GM12878 (cell line): Measurements from ENCODE around the gene TNIP1. TPM values are rescaled to one million over a fixed set of nuclear protein-coding genes. Genes with fewer than 3 reads are reported as not detected.

Source experiments
- CHD1 ChIP-seq: IDR thresholded peaks from 2 replicates; pipeline ENCODE4 v1.6.1; 2012; ENCODE audit warnings: low read depth, low read length, improper control_type of control experiment
- CTCF ChIP-seq, 3 experiments: IDR thresholded peaks in 2 of 3; conservative IDR thresholded peaks in 1 of 3; 2 replicates each; pipeline ENCODE4 v1.5.1; 2011; ENCODE audit warnings: low read depth in 3 of 3, low read length in 3 of 3, mild to moderate bottlenecking in 3 of 3, control low read depth in 2 of 3, moderate library complexity in 2 of 3, inconsistent platforms in 1 of 3, mixed read lengths in 1 of 3; ENCODE audit not compliant: control insufficient read depth in 2 of 3, insufficient read depth in 1 of 3; ENCODE audit errors: extremely low read depth in 1 of 3
- EED ChIP-seq: sonication (generic); IDR thresholded peaks from 2 replicates; pipeline ENCODE4 v1.6.1; 2016; ENCODE audit warnings: antibody characterized with exemption, low read depth
- ESRRA ChIP-seq: IDR thresholded peaks from 2 replicates; pipeline ENCODE4 v1.6.1; 2012; ENCODE audit warnings: mild to moderate bottlenecking, low read length, improper control_type of control experiment
- NFYA ChIP-seq: IDR thresholded peaks from 2 replicates; pipeline ENCODE4 v1.6.1; 2011; ENCODE audit warnings: low read depth, mild to moderate bottlenecking, low read length, improper control_type of control experiment, borderline replicate concordance
- PBX3 ChIP-seq: IDR thresholded peaks from 2 replicates; pipeline ENCODE4 v1.6.1; 2011; ENCODE audit warnings: mild to moderate bottlenecking, low read depth, low read length, moderate library complexity; ENCODE audit not compliant: insufficient replicate concordance
- PML ChIP-seq: IDR thresholded peaks from 2 replicates; pipeline ENCODE4 v1.6.1; 2012; ENCODE audit warnings: low read length, inconsistent platforms
- POU2F2 ChIP-seq: IDR thresholded peaks from 3 replicates; pipeline ENCODE4 v1.6.1; 2011; ENCODE audit warnings: low read depth, mild to moderate bottlenecking, low read length, borderline replicate concordance
- RELB ChIP-seq: fragments of 450-650 bp; IDR thresholded peaks from 2 replicates; pipeline ENCODE4 v1.6.1; 2017; ENCODE audit warnings: low read depth, mild to moderate bottlenecking, moderate library complexity
- SMARCA5 ChIP-seq: fragments of 450-650 bp; IDR thresholded peaks from 2 replicates; pipeline ENCODE4 v1.6.1; 2017; ENCODE audit warnings: mild to moderate bottlenecking
- SREBF1 ChIP-seq: IDR thresholded peaks from 2 replicates; pipeline ENCODE4 v1.6.1; 2012; ENCODE audit warnings: mild to moderate bottlenecking, low read length
- USF2 ChIP-seq: IDR thresholded peaks from 2 replicates; pipeline ENCODE4 v1.6.1; 2011; ENCODE audit warnings: low read depth, low read length, improper control_type of control experiment, borderline replicate concordance
- WRNIP1 ChIP-seq: IDR thresholded peaks from 2 replicates; pipeline ENCODE4 v1.6.1; 2011; ENCODE audit warnings: low read depth, low read length, improper control_type of control experiment, borderline replicate concordance
- ZBTB33 ChIP-seq: fragments of 450-650 bp; IDR thresholded peaks from 2 replicates; pipeline ENCODE4 v1.6.1; 2017; ENCODE audit warnings: mild to moderate bottlenecking
- ZNF687 ChIP-seq: fragments of 450-650 bp; IDR thresholded peaks from 2 replicates; pipeline ENCODE4 v1.6.1; 2017; ENCODE audit warnings: mild to moderate bottlenecking, moderate library complexity
- polyA plus RNA-seq, 11 experiments: library from polyadenylated mRNA; depleted of rRNA in 4 of 11; unstranded in 6 of 11; stranded (reverse) in 5 of 11; fragments of >200 nt; fragmentation: Nextera tagmentation in 4 of 11; fragmentation: Illumina TruSeq in 1 of 11; extraction: Ambion mirVana in 4 of 11; extraction: Trizol in 1 of 11; gene quantifications; 1 replicate in 1 of 11; 2 replicates in 10 of 11; pipeline versions ENCODE4 v1.2.1 to v1.2.3, GENCODE V29; 2011 to 2016; ENCODE audit warnings: inconsistent platforms in 2 of 11, missing spikeins in 2 of 11, low read depth in 1 of 11
- total RNA-seq, 4 experiments: library from RNA; depleted of rRNA in 3 of 4; stranded (reverse); fragments of >200 nt in 3 of 4; fragmentation: Illumina TruSeq in 1 of 4; extraction: Trizol in 1 of 4; gene quantifications; 2 replicates each; pipeline versions ENCODE4 v1.2.1 to v1.2.3, GENCODE V29; 2013 to 2021

The TNIP1 gene
- total and polyA plus RNA-seq, 10 of the 15 experiments (the other 5 are each of a cell fraction or from before 2014, with no cell fraction given), result 4.4 to 279 (median 150) TPM

GRCh38 chr5:151115272-151115905 lies 34.6 kb upstream of the TNIP1 start (continued):
- TF ChIP-seq USF2 (no peak), SMARCA5 (peak; percentile 83; the same call in 1 of the 2 replicates), ZNF687 (no peak), ZBTB33 (no peak), NFYA (no peak), WRNIP1 (no peak), EED (no peak), SREBF1 (no peak), PBX3 (no peak), ESRRA (no peak), CHD1 (no peak), CTCF (IDR thresholded peaks at IDR 0.05 in 2 of 3, conservative IDR thresholded peaks at IDR 0.05 in 1 of 3; ENCODE audit: control insufficient read depth in 2 of 3, extremely low read depth in 1 of 3, insufficient read depth in 1 of 3, low read depth in 3 of 3, low read length in 3 of 3) (peak; percentile 78 to 95 (median 94)), POU2F2 (no peak), RELB (peak; percentile 28; the same call in 1 of the 2 replicates), PML (no peak)
